H1 (cell line): ENCODE results near the gene STXBP6.

ENCODE experiments used
- CREB1 ChIP-seq: IDR thresholded peaks from 2 replicates; pipeline ENCODE4 v1.6.1; 2012; ENCODE audit warnings: inconsistent platforms
- CTCF ChIP-seq, 3 experiments: IDR thresholded peaks; 1 replicate in 2 of 3; 2 replicates in 1 of 3; pipeline versions ENCODE4 v1.5.1 to v1.6.1; 2011; ENCODE audit warnings: low read length in 3 of 3, mild to moderate bottlenecking in 3 of 3, inconsistent platforms in 2 of 3, low read depth in 1 of 3, moderate library complexity in 1 of 3; ENCODE audit not compliant: insufficient read depth in 1 of 3; ENCODE audit errors: control extremely low read depth in 1 of 3
- POLR2AphosphoS5 ChIP-seq: IDR thresholded peaks from 2 replicates; pipeline ENCODE4 v1.6.1; 2011; ENCODE audit warnings: low read depth, low read length

- TF ChIP-seq CTCF (IDR thresholded peaks at IDR 0.05; ENCODE audit: control extremely low read depth in 1 of 3, insufficient read depth in 1 of 3, low read depth in 1 of 3, low read length in 3 of 3) (no peak), CREB1 (no peak), POLR2AphosphoS5 (no peak)
These were observed 206.5 kb downstream of the STXBP6 start for GRCh38 chr14:24843494-24843893.
